A673 (cell line): ENCODE results near the gene OSBPL8.

Source experiments
- CTCF ChIP-seq: fragments of 300-800, 200-600 bp; sonication (generic); conservative IDR thresholded peaks from 2 replicates; pipeline ENCODE4 v1.5.1; 2017; ENCODE audit warnings: low read depth, mild to moderate bottlenecking, antibody characterized with exemption, low read length, moderate library complexity, mixed read lengths
- EZH2 ChIP-seq: fragments of 200-600 bp; sonication (generic); IDR thresholded peaks from 2 replicates; pipeline ENCODE4 v1.6.1; 2017; ENCODE audit warnings: borderline replicate concordance, low read depth, mild to moderate bottlenecking, mixed read lengths, antibody characterized with exemption, low read length; ENCODE audit not compliant: poor library complexity, severe bottlenecking

- no peak for TF ChIP-seq CTCF
- no peak for TF ChIP-seq EZH2
These were observed 29.5 kb upstream of the OSBPL8 start for GRCh38 chr12:76588881-76589565.
